Glomerular visceral epithelial cell (primary cell): ENCODE data around the gene EEIG2.
A peak's percentile ranks its signal among the peaks of the same experiment; 100 is the strongest.
"Not testable (repeated sequence)": the region's sequence is repeated elsewhere in the genome, so short reads cannot be mapped to it uniquely, and the experiment has no call there.

ENCODE experiments used
- DNase-seq: peaks from one replicate; pipeline ENCODE4 v3.0.0-alpha.2; 2016; ENCODE audit errors: extremely low spot score

Gene EEIG2

DNA sequence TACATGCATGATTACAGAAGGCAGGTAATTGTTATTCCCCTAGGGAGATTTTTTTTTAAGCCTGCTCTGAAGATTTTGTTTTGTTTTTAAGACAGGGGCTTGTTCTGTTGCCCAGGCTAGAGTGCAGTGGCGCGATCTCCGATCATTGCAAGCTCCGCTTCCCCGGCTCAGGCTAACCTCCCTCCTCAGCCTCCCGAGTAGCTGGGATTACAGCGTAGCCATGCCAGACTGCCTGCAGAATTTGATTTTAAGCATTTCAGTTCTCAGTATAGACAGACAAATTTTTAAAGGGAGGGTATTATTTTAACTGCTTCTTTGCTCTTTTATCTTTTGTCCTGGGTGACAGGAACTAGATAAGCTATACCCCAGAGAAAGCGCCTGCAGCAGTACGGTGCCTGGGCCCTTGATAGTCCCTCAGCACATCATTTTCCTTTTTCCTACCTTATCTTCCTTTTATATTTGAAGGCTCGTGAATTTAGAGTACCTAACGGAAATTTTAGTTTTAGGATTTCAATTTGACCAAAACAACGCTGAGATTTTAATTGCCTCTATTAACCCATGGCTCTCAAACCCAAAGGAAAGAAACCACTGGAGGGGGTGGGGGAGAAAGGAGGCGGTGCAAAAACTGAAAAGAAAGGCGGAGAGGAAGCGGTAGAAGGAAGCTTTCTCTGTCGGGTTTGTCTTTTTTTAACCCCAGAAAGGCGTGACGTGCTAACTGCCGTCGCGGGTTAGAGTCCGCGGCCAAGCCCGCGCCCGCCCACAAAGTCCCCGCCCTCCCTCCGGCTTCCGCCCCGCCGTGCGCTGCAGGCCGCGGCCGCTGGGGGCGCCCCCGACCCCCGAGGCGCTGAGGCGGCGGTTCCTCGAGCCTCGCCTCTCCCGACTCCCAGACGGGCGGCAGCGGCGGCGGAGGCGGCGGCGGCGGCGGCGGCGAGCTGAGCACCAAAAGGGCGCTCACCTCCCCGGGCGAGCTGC is at the start of gene EEIG2:
Gene EEIG2 (plus strand): TSS at position 886 of the 972 bp plus-strand sequence. CDS start 329 bp downstream, outside the sequence.
- DNase-seq = peak; percentile 90

DNA sequence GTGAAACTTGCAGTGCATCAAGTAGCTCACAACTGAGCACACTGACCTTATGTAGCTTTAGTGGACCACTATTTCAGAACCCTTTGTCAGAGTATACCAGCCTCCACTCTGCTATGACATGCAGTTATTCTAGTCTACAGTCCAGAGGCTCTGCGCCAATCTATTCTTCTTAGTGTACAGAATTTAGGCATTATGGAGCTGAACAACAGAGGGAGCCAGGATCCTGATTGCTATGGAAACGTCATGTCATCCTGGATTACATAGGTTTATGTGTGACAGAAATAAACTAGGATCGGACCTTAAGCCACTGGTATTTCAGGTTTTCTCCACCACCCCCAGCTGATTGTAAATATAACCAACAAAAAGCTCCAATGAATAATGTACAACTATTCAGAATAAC is 48.1 kb upstream of the EEIG2 start:
- no peak for DNase-seq

DNA sequence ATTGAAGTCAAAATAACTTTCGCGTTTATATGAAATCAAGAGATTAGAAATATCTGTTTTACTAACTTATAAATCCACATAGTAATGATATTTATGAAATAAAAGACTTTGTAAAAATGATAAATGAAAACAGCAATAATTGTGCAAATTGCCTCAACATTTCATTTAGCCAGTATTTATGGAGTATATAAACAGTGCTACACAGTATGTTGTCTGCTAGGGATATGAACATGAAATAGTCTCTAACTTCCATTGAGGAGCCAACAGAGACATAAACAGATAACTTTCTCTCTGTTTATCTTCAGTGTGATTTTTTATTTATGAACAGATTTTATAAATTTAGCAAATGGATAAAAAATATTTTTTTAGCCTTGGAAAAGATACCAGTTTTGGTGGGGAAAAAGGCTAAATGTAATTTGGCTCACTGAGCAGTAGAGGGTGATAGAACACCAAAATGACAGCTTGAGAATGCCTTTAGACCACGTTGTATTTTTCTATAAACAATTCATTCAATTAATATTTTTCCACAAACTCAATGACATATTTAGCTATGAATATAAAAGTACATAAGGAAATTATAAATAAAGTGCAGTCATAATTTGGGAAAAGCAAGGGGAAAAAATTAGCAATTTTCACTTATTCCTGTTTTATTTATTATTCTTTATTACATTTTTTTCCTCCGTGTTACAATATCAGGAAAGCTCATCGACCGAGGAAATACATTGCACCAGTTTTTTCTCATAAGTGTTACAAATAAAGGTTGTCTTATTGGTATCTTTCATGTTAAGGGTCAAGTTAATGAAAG is 47.5 kb upstream of the EEIG2 start:
- peak; percentile 22 for DNase-seq

DNA sequence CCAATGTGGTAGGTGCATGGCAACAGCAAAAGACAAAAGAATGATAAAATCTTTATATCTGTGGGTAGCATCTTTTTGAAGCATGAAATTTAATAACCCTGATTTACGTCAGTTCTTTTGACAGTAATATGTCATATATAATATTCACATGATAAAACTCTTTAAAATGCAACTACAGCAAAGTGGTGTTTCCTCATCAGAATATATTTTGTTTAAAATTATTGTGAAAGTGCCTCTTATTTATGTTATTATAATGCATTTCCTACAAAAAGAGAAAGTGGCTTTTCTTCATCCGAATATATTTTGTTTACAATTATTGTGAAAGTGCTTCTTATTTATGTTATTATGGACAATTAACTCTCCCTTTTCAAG is 46.9 kb upstream of the EEIG2 start:
- no peak for DNase-seq

DNA sequence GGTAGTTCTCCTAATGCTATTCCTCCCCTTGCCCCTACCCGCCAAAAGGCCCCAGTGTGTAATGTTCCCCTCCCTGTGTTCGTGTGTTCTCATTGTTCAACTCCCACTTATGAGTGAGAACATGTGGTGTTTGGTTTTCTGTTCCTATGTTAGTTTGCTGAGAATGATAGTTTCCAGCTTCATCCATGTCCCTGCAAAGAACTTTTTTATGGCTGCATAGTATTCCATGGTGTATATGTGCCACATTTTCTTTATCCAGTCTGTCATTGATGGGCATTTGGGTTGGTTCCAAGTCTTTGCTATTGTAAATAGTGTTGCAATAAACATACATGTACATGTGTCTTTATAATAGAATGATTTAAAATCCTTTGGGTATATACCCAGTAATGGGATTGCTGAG is 46.0 kb upstream of the EEIG2 start:
- DNase-seq = not testable (repeated sequence)

DNA sequence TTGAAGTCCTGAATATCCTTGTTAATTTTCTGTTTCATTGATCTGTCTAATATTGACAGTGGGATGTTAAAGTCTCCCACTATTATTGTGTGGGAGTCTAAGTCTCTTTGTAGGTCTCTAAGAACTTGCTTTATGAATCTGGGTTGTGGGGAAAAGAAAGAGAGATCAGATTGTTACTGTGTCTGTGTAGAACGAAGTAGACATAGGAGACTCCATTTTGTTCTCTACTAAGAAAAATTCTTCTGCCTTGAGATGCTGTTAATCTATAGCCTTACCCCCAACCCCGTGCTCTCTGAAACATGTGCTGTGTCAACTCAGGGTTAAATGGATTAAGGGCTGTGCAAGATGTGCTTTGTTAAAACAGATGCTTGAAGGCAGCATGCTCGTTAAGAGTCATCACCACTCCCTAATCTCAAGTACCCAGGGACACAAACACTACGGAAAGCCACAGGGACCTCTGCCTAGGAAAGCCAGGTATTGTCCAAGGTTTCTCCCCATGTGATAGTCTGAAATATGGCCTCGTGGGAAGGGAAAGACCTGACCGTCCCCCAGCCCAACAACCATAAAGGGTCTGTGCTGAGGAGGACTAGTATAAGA is 42.5 kb upstream of the EEIG2 start:
- not testable (repeated sequence) for DNase-seq

DNA sequence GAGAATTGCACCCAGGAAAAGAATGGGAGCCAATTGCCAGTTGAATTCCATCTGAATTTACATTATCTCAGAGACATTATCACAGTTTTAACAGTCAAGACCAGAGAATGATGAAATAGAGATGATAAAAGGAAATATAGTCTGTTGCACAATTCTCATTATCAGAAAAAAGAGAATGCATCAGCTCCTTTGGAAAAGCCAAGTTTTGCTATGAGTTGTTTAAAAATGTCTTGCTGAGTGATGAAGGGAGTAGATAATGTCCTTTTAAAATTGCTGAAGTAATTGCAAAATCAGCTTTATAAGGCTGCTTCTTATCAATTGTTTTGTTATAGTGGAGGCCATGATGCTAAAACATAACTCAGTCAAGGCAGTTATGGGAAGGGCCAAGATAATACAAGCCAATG is 37.9 kb upstream of the EEIG2 start:
- no peak for DNase-seq

DNA sequence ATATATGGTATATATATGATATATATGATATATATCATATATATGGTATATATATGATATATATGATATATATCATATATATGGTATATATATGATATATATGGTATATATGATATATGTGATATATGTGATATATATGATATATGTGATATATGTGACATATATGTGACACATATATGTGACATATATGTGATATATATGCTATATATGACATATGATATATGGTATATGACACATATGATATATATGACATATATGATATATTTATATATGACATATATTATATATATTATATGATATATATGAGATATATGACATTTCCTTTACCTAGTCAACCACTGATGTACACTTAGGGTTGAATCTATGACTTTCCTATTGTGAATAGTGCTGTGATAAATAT is 36.1 kb upstream of the EEIG2 start:
- DNase-seq = no peak

DNA sequence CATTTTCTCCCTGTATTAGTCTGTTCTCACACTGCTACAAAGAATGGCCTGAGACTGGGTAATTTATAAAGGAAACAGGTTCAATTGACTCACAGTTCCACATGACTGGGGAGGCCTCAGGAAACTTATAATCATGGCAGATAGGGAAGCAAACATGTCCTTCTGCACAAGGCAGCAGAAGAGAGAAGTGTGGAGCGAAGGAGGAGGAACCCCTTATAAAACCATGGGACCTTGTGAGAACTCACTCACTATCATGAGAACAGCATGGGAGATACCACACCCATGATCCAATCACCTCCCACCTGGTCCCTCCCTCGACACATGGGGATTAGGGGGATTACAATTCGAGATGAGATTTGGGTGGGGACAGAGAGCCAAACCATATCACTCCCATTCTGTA is 35.2 kb upstream of the EEIG2 start:
- no peak for DNase-seq

DNA sequence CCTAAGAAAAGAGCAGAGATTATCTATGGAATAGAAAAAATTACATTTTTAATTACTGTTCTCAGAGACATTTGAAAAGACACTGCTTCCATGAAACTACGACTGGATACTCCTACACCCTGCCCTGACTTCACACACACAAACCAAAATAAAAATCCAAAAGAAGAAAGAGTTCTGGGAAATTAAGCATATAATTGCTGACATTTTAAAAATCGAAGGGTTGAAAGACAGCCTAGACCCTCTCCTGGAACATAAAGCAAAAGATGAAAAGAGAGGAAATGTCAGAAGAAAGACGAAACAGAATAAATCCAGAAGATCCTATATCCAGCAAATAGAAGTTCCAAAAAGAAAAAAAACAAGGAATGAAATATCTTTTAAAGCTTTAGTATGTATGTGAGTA is 32.8 kb upstream of the EEIG2 start:
- DNase-seq = no peak

DNA sequence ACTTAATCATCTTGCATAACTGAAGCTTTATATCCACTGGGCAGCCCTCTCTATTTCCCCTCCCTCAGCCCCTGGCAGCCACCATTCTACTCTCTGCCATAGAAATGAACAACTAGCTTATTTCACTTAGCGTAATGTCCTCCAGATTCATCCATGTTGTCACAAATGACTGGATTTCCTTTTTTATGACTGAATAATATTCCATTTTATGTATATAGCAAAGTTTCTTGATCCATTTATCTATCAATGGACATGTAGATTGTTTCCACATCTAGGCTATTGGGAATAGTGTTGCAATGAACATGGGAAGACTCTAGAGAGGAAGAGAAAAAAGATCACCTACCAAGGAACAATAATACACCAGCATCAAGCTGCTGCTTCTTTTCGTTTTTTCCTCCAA is 32.1 kb upstream of the EEIG2 start:
- no peak for DNase-seq

DNA sequence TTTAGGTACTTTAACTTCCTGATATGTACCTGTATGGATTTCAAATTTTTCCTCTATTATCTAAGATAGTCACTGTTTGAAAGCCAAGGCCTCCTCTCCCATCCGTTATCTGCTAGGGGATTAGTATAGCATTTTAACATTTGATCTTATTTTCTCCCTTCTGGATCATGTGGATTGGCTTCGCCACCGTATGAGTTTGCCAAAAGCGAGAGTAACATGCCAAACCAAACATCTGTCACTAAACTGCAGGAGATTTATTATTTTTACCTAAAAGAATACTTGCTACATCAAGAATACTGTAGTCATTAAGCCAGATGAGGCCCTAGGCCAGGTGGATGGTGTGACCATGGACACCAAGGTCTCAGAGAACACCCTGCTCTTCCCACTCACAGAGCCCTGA is 28.5 kb upstream of the EEIG2 start:
- DNase-seq = no peak

DNA sequence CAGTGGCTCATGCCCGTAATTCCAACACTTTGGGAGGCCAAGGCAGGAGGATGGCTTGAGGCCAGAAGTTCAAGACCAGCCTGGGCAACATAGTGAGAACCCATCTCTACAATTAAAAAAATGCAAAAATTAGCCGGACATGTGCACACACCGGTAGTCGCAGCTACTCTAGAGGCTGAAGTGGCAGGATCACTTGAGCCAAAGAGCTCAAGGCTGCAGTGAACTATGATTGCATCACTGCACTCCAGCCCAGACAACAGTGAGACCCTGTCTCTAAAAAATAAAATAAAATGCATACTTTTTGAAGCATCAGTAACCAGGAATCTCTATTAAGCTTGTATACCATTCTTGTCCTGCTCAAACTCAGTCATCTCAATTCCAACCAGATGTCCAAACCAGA is 27.2 kb upstream of the EEIG2 start:
- no peak for DNase-seq

DNA sequence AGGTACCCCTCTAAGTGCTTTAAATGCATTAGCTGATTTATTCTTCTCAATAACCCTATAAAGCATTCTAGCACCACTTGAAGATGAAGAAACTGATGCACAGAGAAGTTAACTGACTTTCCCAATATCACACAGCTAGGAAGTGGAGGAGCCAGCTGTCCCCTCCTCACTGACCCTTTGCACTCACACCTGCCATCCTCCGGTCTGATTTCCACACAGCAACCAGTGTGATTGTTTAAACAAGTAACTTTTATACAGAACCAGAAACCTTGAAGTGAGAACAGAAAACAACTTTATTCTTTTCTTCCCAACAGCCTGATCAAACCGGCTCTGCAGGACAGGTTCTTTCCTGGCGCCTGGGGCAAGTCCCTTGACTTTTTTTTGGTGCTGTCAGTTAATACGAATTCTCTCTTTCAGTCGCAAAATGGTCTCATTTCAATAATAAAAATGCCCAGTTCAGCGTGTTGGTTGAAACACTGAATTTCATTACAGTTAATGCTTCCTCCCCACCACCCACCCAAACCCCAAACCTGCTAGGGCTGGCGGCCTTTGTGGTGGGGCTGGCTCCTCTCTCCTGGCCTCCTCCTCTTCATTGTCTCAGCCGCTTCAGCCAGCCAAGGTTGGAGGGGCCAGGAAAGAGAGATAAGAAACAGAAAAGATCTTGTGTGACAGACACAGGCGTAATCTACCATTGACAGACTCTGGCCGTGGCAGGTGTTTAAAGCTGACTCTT is 26.4 kb upstream of the EEIG2 start:
- DNase-seq = no peak

DNA sequence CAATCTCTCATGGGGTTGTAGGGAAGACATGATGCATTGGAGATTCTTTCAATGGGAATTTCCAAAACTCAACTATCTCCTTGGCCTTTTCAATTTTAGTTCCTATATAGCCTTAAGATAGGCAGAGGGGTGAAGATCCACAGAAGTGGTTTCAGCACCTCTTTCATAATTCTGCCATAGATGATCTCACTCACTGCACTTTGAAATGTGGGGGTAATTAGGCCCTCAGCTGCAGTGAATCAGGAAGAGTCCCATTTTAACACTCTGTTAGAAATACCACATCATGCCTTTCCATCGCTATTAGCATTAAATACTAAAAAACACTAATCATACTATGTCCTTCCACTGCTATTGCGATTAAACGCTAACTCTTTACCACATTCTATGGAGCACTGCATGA is 25.1 kb upstream of the EEIG2 start:
- DNase-seq = no peak

DNA sequence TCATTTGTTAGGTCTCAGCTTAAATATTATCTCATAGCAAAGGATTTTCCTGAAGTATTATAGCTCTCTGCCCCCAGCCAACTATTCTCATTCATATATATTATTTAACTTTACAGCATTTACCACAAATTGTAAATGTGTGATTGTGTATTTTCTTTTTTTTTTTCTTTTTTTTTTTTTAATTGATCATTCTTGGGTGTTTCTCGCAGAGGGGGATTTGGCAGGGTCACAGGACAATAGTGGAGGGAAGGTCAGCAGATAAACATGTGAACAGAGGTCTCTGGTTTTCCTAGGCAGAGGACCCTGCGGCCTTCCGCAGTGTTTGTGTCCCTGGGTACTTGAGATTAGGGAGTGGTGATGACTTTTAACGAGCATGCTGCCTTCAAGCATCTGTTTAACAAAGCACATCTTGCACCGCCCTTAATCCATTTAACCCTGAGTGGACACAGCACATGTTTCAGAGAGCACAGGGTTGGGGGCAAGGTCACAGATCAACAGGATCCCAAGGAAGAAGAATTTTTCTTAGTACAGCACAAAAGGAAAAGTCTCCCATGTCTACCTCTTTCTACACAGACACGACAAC is 24.5 kb upstream of the EEIG2 start:
- not testable (repeated sequence) for DNase-seq

DNA sequence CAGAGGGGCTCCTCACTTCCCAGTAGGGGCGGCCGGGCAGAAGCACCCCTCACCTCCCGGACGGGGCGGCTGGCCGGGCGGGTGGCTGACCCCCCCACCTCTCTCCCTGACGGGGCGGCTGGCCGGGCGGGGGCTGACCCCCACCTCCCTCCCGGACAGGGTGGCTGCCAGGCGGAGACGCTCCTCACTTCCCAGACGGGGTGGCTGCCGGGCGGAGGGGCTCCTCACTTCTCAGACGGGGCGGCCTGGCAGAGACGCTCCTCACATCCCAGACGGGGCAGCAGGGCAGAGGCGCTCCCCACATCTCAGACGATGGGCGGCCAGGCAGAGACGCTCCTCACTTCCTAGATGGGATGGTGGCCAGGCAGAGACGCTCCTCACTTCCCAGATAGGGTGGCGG is 23.9 kb upstream of the EEIG2 start:
- DNase-seq = not testable (repeated sequence)

DNA sequence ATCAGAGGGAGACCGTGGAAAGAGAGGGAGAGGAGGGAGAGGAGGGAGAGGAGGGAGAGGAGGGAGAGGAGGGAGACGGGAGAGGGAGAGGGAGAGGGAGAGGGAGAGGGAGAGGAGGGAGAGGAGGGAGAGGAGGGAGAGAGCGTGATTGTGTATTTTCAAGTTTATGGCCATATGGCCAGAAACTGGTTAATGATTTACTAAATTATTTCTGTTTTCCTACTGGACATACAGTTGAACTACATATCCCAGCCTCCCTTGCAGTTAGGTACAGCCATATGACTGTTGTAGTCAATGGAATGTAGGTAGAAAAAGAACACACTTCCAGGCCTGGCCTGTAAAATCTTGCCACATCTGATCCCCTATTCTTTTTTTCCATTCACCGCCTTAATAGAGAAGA is 23.1 kb upstream of the EEIG2 start:
- not testable (repeated sequence) for DNase-seq

DNA sequence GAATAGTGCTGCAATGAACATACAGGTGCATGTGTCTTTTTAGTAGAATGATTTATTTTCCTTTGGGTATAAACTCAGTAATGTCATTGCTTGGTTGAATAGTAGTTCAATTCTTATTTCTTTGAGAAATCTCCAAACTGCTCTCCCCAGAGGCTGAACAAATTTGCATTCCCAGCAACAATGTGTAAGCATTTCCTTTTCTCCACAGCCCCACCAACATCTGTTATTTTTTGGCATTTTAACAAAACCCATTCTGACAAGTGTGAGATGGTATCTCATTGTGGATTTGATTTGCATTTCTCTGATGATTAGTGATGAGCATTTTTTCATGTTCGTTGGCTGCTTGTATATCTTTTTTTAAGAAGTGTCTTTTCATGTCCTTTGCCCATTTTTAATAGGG is 21.9 kb upstream of the EEIG2 start:
- DNase-seq = no peak

DNA sequence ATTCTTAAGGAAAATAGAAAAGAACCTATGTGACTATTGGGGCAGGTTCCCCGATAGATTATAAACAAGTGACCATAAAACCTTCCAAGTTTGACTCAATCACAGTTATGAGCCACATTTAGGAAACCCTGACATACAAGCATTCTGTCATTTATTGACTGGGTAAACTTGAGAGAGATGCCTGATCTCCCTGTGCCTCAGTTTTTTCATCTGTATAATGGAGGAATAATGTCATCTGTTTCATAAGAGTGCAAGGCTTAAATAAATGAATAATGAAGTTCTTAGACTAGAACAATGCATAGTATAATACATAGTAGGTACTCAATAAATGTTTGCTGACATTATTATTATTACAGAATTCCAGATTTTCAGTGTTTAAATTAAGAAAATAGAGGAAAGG is 18.9 kb upstream of the EEIG2 start:
- no peak for DNase-seq

DNA sequence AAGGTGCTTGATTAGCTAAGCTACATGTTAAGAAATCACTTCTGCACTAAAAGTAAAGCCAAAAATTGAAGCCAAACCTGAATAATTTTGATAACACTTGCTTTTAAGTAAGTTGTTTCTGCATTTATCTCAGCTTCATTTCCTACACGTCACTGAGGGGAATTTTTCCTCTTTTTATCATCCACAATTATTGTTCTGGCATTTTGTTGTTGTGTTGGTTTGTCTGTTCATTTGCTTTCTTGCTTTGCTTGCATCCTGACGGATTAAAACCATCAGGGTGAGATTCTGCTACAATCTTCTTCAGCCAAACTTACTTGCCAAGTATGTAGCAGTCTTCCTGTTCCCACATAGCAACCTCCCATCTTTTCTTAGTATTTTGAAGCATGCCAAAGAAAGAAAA is 18.0 kb upstream of the EEIG2 start:
- DNase-seq = no peak
